ENCODE data around the gene SWT1.

SWT1 gene

DNA sequence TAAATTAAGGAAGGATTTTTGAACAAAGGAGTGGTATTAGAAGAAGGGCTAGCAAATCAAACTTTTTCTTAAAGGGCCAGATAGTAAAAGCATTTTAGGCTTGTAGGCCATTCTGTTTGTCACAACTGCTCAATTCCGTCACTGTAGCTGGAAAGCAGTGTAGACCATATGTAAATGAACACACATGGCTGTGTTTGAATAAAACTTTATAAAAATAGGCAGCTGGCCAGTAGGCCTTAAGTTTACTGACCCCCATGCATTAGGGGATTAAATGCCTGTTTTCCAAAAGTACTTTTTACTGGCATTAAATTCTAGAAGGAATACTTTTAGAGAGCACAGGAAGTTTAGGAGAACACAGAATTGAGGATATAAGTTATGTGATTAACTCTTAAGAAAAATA, 151.2 kb downstream of the SWT1 start:
- peaks cover 26% of the 10 kb centered on the region for H3K79me2 ChIP-seq (ENCODE audit: insufficient read depth, low read length)
- H3F3A ChIP-seq (ENCODE audit: insufficient read depth, low read length): no peaks in the 10 kb centered on the region; the same call in 1 of the 2 replicates
- peaks cover 91% of the 10 kb centered on the region for H3K36me3 ChIP-seq (ENCODE audit: insufficient read depth, low read length)
- no peak overlapping the region for H3K27ac ChIP-seq (ENCODE audit: low read depth, low read length, poor library complexity, severe bottlenecking)
- no peaks in the 10 kb centered on the region for H3K27me3 ChIP-seq (ENCODE audit: insufficient read depth, low read length)
- H3K9ac ChIP-seq (ENCODE audit: low read length): no peak overlapping the region
- H2AFZ ChIP-seq (ENCODE audit: low read length): no peak overlapping the region
- H3K4me1 ChIP-seq (ENCODE audit: insufficient read depth, low read length, severe bottlenecking): peaks cover 9% of the 10 kb centered on the region
- no peaks in the 10 kb centered on the region for H3K9me3 ChIP-seq (ENCODE audit: low read length)
- H4K20me1 ChIP-seq (ENCODE audit: insufficient read depth, low read length): 0 out of 2 replicates have a peak, but pooled peaks cover 2% of the 10 kb centered on the region
- H3K4me2 ChIP-seq (ENCODE audit: low read length): no peak overlapping the region
- H3K9me2 ChIP-seq (ENCODE audit: low read depth, low read length): no peaks in the 10 kb centered on the region
- no peak overlapping the region for H3K4me3 ChIP-seq (ENCODE audit: low read depth, low read length, poor library complexity, severe bottlenecking)
- TF ChIP-seq EZH2 (IDR thresholded peaks at IDR 0.05; ENCODE audit: borderline replicate concordance, low read length): no peak
- TF ChIP-seq, protein P1, sequence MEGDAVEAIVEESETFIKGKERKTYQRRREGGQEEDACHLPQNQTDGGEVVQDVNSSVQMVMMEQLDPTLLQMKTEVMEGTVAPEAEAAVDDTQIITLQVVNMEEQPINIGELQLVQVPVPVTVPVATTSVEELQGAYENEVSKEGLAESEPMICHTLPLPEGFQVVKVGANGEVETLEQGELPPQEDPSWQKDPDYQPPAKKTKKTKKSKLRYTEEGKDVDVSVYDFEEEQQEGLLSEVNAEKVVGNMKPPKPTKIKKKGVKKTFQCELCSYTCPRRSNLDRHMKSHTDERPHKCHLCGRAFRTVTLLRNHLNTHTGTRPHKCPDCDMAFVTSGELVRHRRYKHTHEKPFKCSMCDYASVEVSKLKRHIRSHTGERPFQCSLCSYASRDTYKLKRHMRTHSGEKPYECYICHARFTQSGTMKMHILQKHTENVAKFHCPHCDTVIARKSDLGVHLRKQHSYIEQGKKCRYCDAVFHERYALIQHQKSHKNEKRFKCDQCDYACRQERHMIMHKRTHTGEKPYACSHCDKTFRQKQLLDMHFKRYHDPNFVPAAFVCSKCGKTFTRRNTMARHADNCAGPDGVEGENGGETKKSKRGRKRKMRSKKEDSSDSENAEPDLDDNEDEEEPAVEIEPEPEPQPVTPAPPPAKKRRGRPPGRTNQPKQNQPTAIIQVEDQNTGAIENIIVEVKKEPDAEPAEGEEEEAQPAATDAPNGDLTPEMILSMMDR (IDR thresholded peaks at IDR 0.05; ENCODE audit: low read length): no peak

DNA sequence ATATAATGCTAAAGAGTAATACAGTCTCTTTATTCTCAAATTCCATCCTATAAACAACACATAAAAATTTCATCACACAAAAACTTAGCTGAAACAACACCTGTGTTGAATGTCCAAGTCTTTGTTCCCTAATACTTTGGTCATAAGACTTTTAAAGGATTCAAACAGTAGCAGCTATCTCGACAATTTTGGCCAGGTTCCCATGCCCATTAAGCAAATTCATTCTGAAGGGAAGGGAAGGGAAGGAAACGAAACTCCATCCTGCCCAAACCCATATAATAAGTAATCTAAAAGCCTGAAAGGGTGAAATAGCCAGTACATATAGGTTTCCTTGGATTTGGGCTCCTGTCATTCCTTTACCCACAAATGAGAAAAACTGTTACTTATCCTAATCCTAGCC, 152.6 kb downstream of the SWT1 start:
- Histone ChIP-seq H3K27me3 (ENCODE audit: insufficient read depth, low read length) (no peaks in the 10 kb centered on the region), H4K20me1 (ENCODE audit: insufficient read depth, low read length) (0 out of 2 replicates have a peak, but pooled peaks cover 5% of the 10 kb centered on the region), H3F3A (ENCODE audit: insufficient read depth, low read length) (no peaks in the 10 kb centered on the region; the same call in 1 of the 2 replicates), H3K27ac (ENCODE audit: low read depth, low read length, poor library complexity, severe bottlenecking) (no peak overlapping the region), H3K4me1 (ENCODE audit: insufficient read depth, low read length, severe bottlenecking) (peaks cover 23% of the 10 kb centered on the region), H3K9me3 (ENCODE audit: low read length) (no peaks in the 10 kb centered on the region), H3K4me3 (ENCODE audit: low read depth, low read length, poor library complexity, severe bottlenecking) (no peak overlapping the region), H2AFZ (ENCODE audit: low read length) (no peak overlapping the region), H3K9me2 (ENCODE audit: low read depth, low read length) (no peaks in the 10 kb centered on the region), H3K36me3 (ENCODE audit: insufficient read depth, low read length) (peaks cover 77% of the 10 kb centered on the region), H3K9ac (ENCODE audit: low read length) (no peak overlapping the region), H3K79me2 (ENCODE audit: insufficient read depth, low read length) (peaks cover 41% of the 10 kb centered on the region), H3K4me2 (ENCODE audit: low read length) (no peak overlapping the region)
- TF ChIP-seq EZH2 (IDR thresholded peaks at IDR 0.05; ENCODE audit: borderline replicate concordance, low read length): no peak

DNA sequence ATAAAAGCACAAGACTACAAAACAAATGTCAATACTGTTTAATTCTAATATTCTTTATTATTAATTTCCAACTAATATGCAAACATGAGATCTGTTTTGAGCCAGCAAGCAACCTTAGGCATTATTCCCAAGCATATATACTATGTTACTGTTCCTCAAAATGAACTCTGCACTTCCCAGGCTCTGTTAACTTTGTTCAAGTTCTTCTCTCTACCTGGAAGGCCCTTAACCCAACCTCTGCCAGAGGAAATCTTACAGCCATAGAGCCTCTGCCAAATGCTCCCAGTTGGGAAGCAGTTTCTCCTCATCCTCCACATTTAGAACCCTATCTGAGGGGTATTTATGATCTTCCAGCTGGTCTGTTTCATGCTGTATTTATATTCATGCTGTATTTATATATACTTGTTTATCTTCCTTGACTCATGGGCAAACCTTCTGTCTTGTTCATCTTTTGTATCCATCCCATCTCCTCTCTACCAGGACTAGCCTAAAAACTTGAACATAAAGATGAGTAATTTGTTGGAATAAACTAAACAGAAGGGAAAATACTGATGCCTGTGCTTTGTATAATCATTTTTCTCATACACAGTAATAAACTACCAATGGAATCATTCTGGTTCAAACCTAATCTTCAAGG, 154.7 kb downstream of the SWT1 start:
- Histone ChIP-seq H3K4me2 (ENCODE audit: low read length) (no peak overlapping the region), H3K4me3 (ENCODE audit: low read depth, low read length, poor library complexity, severe bottlenecking) (no peak overlapping the region), H3K4me1 (ENCODE audit: insufficient read depth, low read length, severe bottlenecking) (peaks cover 36% of the 10 kb centered on the region)

More for the DNA sequence above, 154.7 kb downstream of the SWT1 start:
- H3K9me2 ChIP-seq (ENCODE audit: low read depth, low read length): no peaks in the 10 kb centered on the region
- TF ChIP-seq EZH2 (IDR thresholded peaks at IDR 0.05; ENCODE audit: borderline replicate concordance, low read length): no peak
- TF ChIP-seq, protein P1 (IDR thresholded peaks at IDR 0.05; ENCODE audit: low read length): no peak
- H2AFZ ChIP-seq (ENCODE audit: low read length): no peak overlapping the region
- no peaks in the 10 kb centered on the region for H3K9me3 ChIP-seq (ENCODE audit: low read length)
- H3K27ac ChIP-seq (ENCODE audit: low read depth, low read length, poor library complexity, severe bottlenecking): no peak overlapping the region
- H3K9ac ChIP-seq (ENCODE audit: low read length): no peak overlapping the region
- peaks cover 56% of the 10 kb centered on the region for H3K36me3 ChIP-seq (ENCODE audit: insufficient read depth, low read length)
- peaks cover 59% of the 10 kb centered on the region for H3K79me2 ChIP-seq (ENCODE audit: insufficient read depth, low read length)
- 0 out of 2 replicates have a peak, but pooled peaks cover 9% of the 10 kb centered on the region for H4K20me1 ChIP-seq (ENCODE audit: insufficient read depth, low read length)
- H3K27me3 ChIP-seq (ENCODE audit: insufficient read depth, low read length): no peaks in the 10 kb centered on the region
- H3F3A ChIP-seq (ENCODE audit: insufficient read depth, low read length): no peaks in the 10 kb centered on the region; the same call in 1 of the 2 replicates
